ENCODE results near the gene DHX36. TPM values are rescaled to one million over a fixed set of nuclear protein-coding genes. Genes with fewer than 3 reads are reported as not detected.

The DHX36 gene
- total RNA-seq, 1 donor from 2014 or later: 58.4 TPM

- intact Hi-C loops (cut with DNase I): no loop called here
- Histone ChIP-seq H3K4me3 (no peak overlapping the region), H3K36me3 (peaks cover 83% of the 10 kb centered on the region), H3K9me3 (no peaks in the 10 kb centered on the region), H3K27ac (no peak overlapping the region), H3K27me3 (no peaks in the 10 kb centered on the region), H3K4me1 (no peaks in the 10 kb centered on the region)
- TF ChIP-seq CTCF (IDR thresholded peaks at IDR 0.05): no peak
- ATAC-seq (no peak), DNase-seq (no peak)
Observed at GRCh38 chr3:154304936-154305335, 19.4 kb downstream of the DHX36 start.

- no peaks in the 10 kb centered on the region for H3K4me1 ChIP-seq
- H3K36me3 ChIP-seq: peaks cover 83% of the 10 kb centered on the region
- no peak for TF ChIP-seq CTCF (IDR thresholded peaks at IDR 0.05)
- no peaks in the 10 kb centered on the region for H3K9me3 ChIP-seq
- DNase-seq (no peak), ATAC-seq (no peak)
- H3K27ac ChIP-seq: no peak overlapping the region
- intact Hi-C loops (cut with DNase I): no loop called here
- H3K27me3 ChIP-seq: no peaks in the 10 kb centered on the region
- no peak overlapping the region for H3K4me3 ChIP-seq
Observed at GRCh38 chr3:154304116-154304786, 20.0 kb downstream of the DHX36 start.

GRCh38 chr3:154301561-154301960 is 22.7 kb downstream of the DHX36 start:
- intact Hi-C loops (cut with DNase I): no loop called here
- H3K4me1 ChIP-seq: no peaks in the 10 kb centered on the region
- DNase-seq: no peak
- no peaks in the 10 kb centered on the region for H3K27me3 ChIP-seq
- H3K27ac ChIP-seq: no peak overlapping the region
- TF ChIP-seq CTCF (IDR thresholded peaks at IDR 0.05): no peak
- H3K9me3 ChIP-seq: no peaks in the 10 kb centered on the region
- no peak overlapping the region for H3K4me3 ChIP-seq
- peaks cover 97% of the 10 kb centered on the region for H3K36me3 ChIP-seq
- ATAC-seq: no peak

- Histone ChIP-seq H3K4me3 (no peak overlapping the region), H3K36me3 (peaks cover 97% of the 10 kb centered on the region), H3K9me3 (no peaks in the 10 kb centered on the region), H3K4me1 (no peaks in the 10 kb centered on the region), H3K27ac (no peak overlapping the region), H3K27me3 (no peaks in the 10 kb centered on the region)
- no peak for TF ChIP-seq CTCF (IDR thresholded peaks at IDR 0.05)
- no peak for DNase-seq
- no peak for ATAC-seq
- intact Hi-C loops (cut with DNase I): no loop called here
Observed at GRCh38 chr3:154294016-154294415, 30.3 kb downstream of the DHX36 start.

GRCh38 chr3:154290187-154290586 is 34.1 kb downstream of the DHX36 start:
- Histone ChIP-seq H3K36me3 (peaks cover 88% of the 10 kb centered on the region), H3K4me3 (no peak overlapping the region), H3K27ac (no peak overlapping the region), H3K9me3 (no peaks in the 10 kb centered on the region), H3K4me1 (no peaks in the 10 kb centered on the region), H3K27me3 (no peaks in the 10 kb centered on the region)
- intact Hi-C loops (cut with DNase I): no loop called here
- TF ChIP-seq CTCF (IDR thresholded peaks at IDR 0.05): no peak
- no peak for DNase-seq
- no peak for ATAC-seq

GRCh38 chr3:154285221-154285620 is 39.1 kb downstream of the DHX36 start:
- Histone ChIP-seq H3K27ac (no peak overlapping the region), H3K4me1 (no peaks in the 10 kb centered on the region), H3K27me3 (no peaks in the 10 kb centered on the region), H3K4me3 (no peak overlapping the region), H3K9me3 (no peaks in the 10 kb centered on the region), H3K36me3 (peaks cover 88% of the 10 kb centered on the region)
- DNase-seq (no peak), ATAC-seq (peak; percentile 46)
- no peak for TF ChIP-seq CTCF (IDR thresholded peaks at IDR 0.05)
- intact Hi-C loops (cut with DNase I): no loop called here

Data from upper lobe of right lung (tissue), 1 donor.